ENCODE measurements around the gene MEPCE. TPM values are rescaled to one million over a fixed set of nuclear protein-coding genes. Genes with fewer than 3 reads are reported as not detected.
"Not testable (repeated sequence)": the region's sequence is repeated elsewhere in the genome, so short reads cannot be mapped to it uniquely, and the experiment has no call there.

The MEPCE gene
- total and polyA plus RNA-seq, 2 experiments from 2014 or later: 10.0 to 32.6 TPM

DNA sequence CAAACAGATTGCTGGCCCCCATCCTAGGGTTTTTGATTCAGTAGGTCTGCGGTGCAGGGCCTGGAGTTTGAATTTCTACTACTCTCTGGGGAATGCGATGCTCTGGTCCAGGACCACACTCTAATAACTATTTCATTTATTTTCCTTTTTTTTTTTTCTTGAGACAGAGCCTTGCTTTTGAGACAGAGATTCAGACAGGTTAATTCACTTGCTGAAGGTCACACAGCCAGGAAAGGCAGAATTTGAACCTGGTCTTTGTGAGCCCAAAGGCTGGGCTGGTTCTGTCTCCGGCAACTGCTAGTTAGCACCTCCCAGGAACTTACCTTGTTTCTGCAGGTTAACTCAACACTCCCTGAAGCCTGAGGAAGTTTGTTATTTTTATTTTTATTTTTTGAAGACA lies 22.9 kb downstream of the MEPCE start:
- TF ChIP-seq POLR2AphosphoS5 (IDR thresholded peaks at IDR 0.05; ENCODE audit: low read depth) (no peak), NANOG (IDR thresholded peaks at IDR 0.05; ENCODE audit: borderline replicate concordance) (no peak), STAT1 (IDR thresholded peaks at IDR 0.05; ENCODE audit: unreplicated experiment) (no peak), EZH2phosphoT487 (IDR thresholded peaks at IDR 0.05; ENCODE audit: unreplicated experiment) (no peak), ZNF114 (CRISPR knock-in tag; IDR thresholded peaks at IDR 0.05) (no peak), JUNB (IDR thresholded peaks at IDR 0.05; ENCODE audit: unreplicated experiment) (no peak)
- TF ChIP-seq, protein P1, sequence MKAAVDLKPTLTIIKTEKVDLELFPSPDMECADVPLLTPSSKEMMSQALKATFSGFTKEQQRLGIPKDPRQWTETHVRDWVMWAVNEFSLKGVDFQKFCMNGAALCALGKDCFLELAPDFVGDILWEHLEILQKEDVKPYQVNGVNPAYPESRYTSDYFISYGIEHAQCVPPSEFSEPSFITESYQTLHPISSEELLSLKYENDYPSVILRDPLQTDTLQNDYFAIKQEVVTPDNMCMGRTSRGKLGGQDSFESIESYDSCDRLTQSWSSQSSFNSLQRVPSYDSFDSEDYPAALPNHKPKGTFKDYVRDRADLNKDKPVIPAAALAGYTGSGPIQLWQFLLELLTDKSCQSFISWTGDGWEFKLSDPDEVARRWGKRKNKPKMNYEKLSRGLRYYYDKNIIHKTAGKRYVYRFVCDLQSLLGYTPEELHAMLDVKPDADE (IDR thresholded peaks at IDR 0.05): no peak
- Histone ChIP-seq H3F3A (replicated peaks; ENCODE audit: low read depth) (peaks cover 3% of the 10 kb centered on the region; the same call in 1 of the 2 replicates), H3K36me3 (ENCODE audit: insufficient read depth) (no peaks in the 10 kb centered on the region), H3K9me2 (ENCODE audit: insufficient read depth) (no peaks in the 10 kb centered on the region), H3K79me2 (replicated peaks; ENCODE audit: insufficient read depth) (no peaks in the 10 kb centered on the region), H3K27ac (ENCODE audit: low read depth) (no peak overlapping the region), H4K20me1 (replicated peaks; ENCODE audit: insufficient read depth) (no peaks in the 10 kb centered on the region), H2AFZ (no peak overlapping the region), H3K4me2 (no peak overlapping the region), H3K4me3 (no peak overlapping the region), H3K27me3 (ENCODE audit: insufficient read depth) (no peaks in the 10 kb centered on the region), H3K4me1 (ENCODE audit: insufficient read depth) (peaks cover 10% of the 10 kb centered on the region)
- H3K27ac Mint-ChIP-seq: no peak overlapping the region
- H3K27me3 Mint-ChIP-seq (ENCODE audit: insufficient read depth, low read depth, poor library complexity): peaks cover 24% of the 10 kb centered on the region
- no peak overlapping the region for H3K4me3 Mint-ChIP-seq
- H3K4me1 Mint-ChIP-seq: peaks cover 12% of the 10 kb centered on the region
- no peaks in the 10 kb centered on the region for H3K36me3 Mint-ChIP-seq (ENCODE audit: low read depth)
- DNase-seq (ENCODE audit: low spot score): no peak
- no peaks in the 10 kb centered on the region for H3K9me3 Mint-ChIP-seq
- no peak for ATAC-seq

GRCh38 chr7:100453854-100454253 lies 24.2 kb downstream of the MEPCE start:
- not testable (repeated sequence) for H3K27me3 ChIP-seq (ENCODE audit: insufficient read depth); H3K4me3 Mint-ChIP-seq; H3F3A ChIP-seq (replicated peaks; ENCODE audit: low read depth); H3K36me3 Mint-ChIP-seq (ENCODE audit: low read depth); H3K4me3 ChIP-seq; H3K36me3 ChIP-seq (ENCODE audit: insufficient read depth); H3K27ac Mint-ChIP-seq; DNase-seq (ENCODE audit: low spot score); H3K9me2 ChIP-seq (ENCODE audit: insufficient read depth); H3K27ac ChIP-seq (ENCODE audit: low read depth); H2AFZ ChIP-seq; H3K4me2 ChIP-seq; H4K20me1 ChIP-seq (replicated peaks; ENCODE audit: insufficient read depth); ATAC-seq; H3K9me3 Mint-ChIP-seq; H3K79me2 ChIP-seq (replicated peaks; ENCODE audit: insufficient read depth)
- Mint-ChIP-seq H3K4me1 (peaks cover 12% of the 10 kb centered on the region), H3K27me3 (ENCODE audit: insufficient read depth, low read depth, poor library complexity) (peaks cover 24% of the 10 kb centered on the region)
- H3K4me1 ChIP-seq (ENCODE audit: insufficient read depth): peaks cover 10% of the 10 kb centered on the region

- Histone ChIP-seq H2AFZ (no peak overlapping the region), H3K27me3 (ENCODE audit: insufficient read depth) (no peaks in the 10 kb centered on the region), H4K20me1 (replicated peaks; ENCODE audit: insufficient read depth) (no peaks in the 10 kb centered on the region), H3K79me2 (replicated peaks; ENCODE audit: insufficient read depth) (no peaks in the 10 kb centered on the region), H3F3A (replicated peaks; ENCODE audit: low read depth) (peaks cover 3% of the 10 kb centered on the region; the same call in 1 of the 2 replicates), H3K4me1 (ENCODE audit: insufficient read depth) (peaks cover 10% of the 10 kb centered on the region), H3K36me3 (ENCODE audit: insufficient read depth) (no peaks in the 10 kb centered on the region), H3K4me3 (no peak overlapping the region), H3K27ac (ENCODE audit: low read depth) (no peak overlapping the region), H3K9me2 (ENCODE audit: insufficient read depth) (no peaks in the 10 kb centered on the region), H3K4me2 (no peak overlapping the region)
- Mint-ChIP-seq H3K36me3 (ENCODE audit: low read depth) (no peaks in the 10 kb centered on the region), H3K4me1 (peaks cover 9% of the 10 kb centered on the region), H3K9me3 (no peaks in the 10 kb centered on the region), H3K4me3 (no peak overlapping the region; the same call in 2 of the 3 replicates), H3K27ac (no peak overlapping the region), H3K27me3 (ENCODE audit: insufficient read depth, low read depth, poor library complexity) (peaks cover 24% of the 10 kb centered on the region)
- no peak for ATAC-seq
- no peak for DNase-seq (ENCODE audit: low spot score)
- TF ChIP-seq, protein P1 (IDR thresholded peaks at IDR 0.05): no peak
- no peak for TF ChIP-seq CREB1 (CRISPR knock-in tag; IDR thresholded peaks at IDR 0.05; ENCODE audit: low read depth)
- TF ChIP-seq CTCF (conservative IDR thresholded peaks at IDR 0.05; ENCODE audit: low read depth in 2 of 2): no peak
These were observed 25.6 kb downstream of the MEPCE start for GRCh38 chr7:100455206-100455605.

Data from GM23338 (cell line).